SK-N-SH (cell line): ENCODE results near the gene HPCA.

Source experiments
- ELF1 ChIP-seq: IDR thresholded peaks from 2 replicates; pipeline ENCODE4 v1.4.0; 2012
- EP300 ChIP-seq, 2 experiments: IDR thresholded peaks; 2 replicates each; pipeline versions ENCODE4 v1.4.0 to v1.6.1; 2012; ENCODE audit warnings: borderline replicate concordance in 1 of 2, low read depth in 1 of 2, low read length in 1 of 2
- EZH2phosphoT487 ChIP-seq: fragments of 200-600 bp; sonication (generic); IDR thresholded peaks from 2 replicates; pipeline ENCODE4 v1.6.1; 2017; ENCODE audit warnings: low read depth, mixed run types, mild to moderate bottlenecking, antibody characterized with exemption, moderate library complexity, borderline replicate concordance
- NFIC ChIP-seq: IDR thresholded peaks from 2 replicates; pipeline ENCODE4 v1.4.0; 2012; ENCODE audit warnings: borderline replicate concordance
- POLR2AphosphoS5 ChIP-seq: IDR thresholded peaks from 2 replicates; pipeline ENCODE4 v1.6.1; 2012; ENCODE audit warnings: low read depth, low read length
- TCF12 ChIP-seq: IDR thresholded peaks from 2 replicates; pipeline ENCODE4 v1.4.0; 2012
- TF ChIP-seq, protein P1 (sequence below): fragments of 200-600 bp; sonication (generic); IDR thresholded peaks from 2 replicates; pipeline ENCODE4 v1.6.1; 2017; ENCODE audit warnings: antibody characterized with exemption, mild to moderate bottlenecking, moderate library complexity
- TF ChIP-seq, protein P2 (sequence below): IDR thresholded peaks from 2 replicates; pipeline ENCODE4 v1.4.0; 2012; ENCODE audit warnings: low read depth

DNA sequence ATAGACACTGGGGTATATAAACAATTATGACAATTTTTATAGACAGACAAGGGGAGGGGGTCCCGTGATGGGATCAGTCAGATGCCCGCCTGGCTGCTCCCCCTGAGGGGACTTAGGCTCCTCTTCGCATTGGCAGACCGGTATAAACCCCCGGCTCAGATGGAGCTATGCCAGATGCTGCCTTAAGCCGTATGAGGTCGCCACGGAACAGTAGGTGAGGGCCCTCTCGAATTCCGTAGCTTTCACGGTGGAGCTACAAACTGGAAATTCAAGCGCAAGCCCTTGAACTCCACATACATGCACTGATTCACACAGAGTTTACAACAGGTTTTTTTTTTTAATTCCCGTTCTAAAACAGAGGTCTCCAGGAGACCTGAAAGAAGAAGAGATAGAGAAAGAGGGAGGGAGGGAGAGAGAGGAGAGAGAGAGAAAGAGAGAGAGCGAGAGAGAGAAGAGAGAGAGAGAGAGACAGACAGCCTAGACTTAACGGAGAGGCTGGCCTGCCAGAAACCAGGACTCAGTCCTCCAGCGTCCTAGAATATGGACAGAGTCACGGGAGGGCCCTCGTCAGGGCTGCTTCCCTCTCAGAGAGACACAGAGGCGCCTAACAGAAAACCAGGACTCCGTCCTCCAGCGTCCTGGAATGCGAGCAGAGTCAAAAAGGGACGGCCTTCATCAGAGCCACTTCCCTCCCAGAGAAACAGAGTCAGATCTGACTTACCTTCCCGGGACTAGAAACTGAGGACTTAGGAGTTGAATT is 39.3 kb downstream of the HPCA start:
- TF ChIP-seq, protein P1, sequence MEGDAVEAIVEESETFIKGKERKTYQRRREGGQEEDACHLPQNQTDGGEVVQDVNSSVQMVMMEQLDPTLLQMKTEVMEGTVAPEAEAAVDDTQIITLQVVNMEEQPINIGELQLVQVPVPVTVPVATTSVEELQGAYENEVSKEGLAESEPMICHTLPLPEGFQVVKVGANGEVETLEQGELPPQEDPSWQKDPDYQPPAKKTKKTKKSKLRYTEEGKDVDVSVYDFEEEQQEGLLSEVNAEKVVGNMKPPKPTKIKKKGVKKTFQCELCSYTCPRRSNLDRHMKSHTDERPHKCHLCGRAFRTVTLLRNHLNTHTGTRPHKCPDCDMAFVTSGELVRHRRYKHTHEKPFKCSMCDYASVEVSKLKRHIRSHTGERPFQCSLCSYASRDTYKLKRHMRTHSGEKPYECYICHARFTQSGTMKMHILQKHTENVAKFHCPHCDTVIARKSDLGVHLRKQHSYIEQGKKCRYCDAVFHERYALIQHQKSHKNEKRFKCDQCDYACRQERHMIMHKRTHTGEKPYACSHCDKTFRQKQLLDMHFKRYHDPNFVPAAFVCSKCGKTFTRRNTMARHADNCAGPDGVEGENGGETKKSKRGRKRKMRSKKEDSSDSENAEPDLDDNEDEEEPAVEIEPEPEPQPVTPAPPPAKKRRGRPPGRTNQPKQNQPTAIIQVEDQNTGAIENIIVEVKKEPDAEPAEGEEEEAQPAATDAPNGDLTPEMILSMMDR = no peak
- TF ChIP-seq POLR2AphosphoS5 (no peak), ELF1 (no peak), NFIC (no peak), EP300 (IDR thresholded peaks at IDR 0.05; ENCODE audit: borderline replicate concordance in 1 of 2, low read depth in 1 of 2, low read length in 1 of 2) (no peak), EZH2phosphoT487 (no peak), TCF12 (no peak)
- TF ChIP-seq, protein P2, sequence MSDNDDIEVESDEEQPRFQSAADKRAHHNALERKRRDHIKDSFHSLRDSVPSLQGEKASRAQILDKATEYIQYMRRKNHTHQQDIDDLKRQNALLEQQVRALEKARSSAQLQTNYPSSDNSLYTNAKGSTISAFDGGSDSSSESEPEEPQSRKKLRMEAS = no peak
